SHP77 (cell line): ENCODE results near the gene PCCA.
"Not testable (repeated sequence)": the region's sequence is repeated elsewhere in the genome, so short reads cannot be mapped to it uniquely, and the experiment has no call there.

ENCODE experiments used
- DNase-seq, 2 experiments: peaks; one replicate each; lab custom pipeline; 2025; lab: John Stamatoyannopoulos, UW

The PCCA gene

GRCh38 chr13:100544866-100545683 lies 456.2 kb downstream of the PCCA start:
- no peak for DNase-seq

DNA sequence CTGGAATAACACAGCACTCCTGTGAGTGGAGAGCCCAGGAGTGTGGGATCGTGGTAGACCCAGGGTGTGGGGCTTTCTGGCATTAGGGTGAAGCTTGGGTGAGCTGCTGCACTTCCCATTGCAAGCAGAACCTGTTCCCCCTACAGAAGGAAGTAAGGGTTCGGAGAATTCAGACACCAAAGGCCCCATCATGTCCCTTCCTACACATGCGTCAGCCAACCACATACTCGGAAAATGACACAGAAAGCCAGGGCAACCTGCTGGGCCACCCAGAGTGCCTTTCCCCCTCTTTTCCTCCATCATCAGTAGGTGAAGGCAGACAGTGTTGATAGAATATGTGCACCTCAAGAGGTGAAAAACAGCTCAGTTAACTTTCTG lies 456.8 kb downstream of the PCCA start:
- DNase-seq, result no peak

DNA sequence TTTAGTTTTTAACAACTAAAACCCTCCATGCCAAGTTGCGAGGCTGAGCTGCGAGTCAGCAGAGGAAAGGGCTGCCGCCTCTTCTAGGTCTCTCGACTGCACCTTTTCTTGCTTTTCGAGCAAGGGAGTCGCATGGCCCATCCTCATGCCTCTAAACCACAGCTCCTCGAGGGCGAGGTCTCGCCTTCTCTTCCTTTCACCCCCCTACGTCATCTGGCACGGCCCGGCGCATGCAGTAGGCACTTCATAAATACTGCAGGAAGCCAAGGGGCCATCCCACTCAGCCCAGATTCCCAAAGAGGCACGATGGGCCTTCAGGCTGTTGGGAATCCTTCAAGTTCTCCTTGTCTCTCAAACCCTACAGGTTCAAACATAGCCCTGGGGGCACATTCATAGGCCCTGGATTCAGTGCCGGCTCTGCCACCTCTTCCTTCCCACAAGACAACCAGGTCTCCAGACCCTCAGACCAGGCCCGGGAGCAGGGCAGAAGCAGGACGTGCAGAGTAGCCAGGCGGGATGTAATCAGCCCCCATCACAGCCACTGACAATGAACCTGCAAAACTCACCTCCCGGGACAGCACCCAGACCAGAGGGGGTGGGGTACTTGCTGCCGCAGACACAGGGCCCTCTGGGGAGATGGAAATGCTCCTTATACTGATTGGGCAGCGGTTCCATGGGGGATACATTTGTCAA lies 458.0 kb downstream of the PCCA start:
- DNase-seq, result no peak

DNA sequence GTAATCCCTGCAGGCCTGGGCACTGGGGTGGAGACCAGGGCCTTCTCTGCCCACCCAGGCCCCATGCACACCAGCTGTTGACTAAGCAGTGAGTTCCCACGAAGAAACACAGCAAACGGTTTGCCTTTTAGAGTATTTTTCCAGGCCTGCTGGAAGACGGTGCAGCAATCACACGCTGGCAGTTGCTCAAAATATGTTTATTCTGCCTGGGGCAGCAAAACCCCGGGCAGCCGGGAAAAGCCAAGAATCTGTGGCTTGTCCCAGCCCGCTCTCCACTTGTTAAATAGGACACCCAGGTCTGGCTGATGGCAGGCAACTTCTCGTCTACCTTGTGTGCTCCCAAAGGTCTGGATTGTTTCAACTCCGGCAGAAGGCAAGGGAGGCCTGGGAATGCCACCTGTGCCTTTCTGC lies 458.9 kb downstream of the PCCA start:
- DNase-seq, result no peak

GRCh38 chr13:100549316-100549715 lies 460.4 kb downstream of the PCCA start:
- DNase-seq, result no peak

- DNase-seq, result no peak
Measured at GRCh38 chr13:100552755-100553154, 463.9 kb downstream of the PCCA start.

GRCh38 chr13:100559886-100560285 lies 471.0 kb downstream of the PCCA start:
- no peak for DNase-seq

GRCh38 chr13:100560498-100561157 lies 471.7 kb downstream of the PCCA start:
- DNase-seq, result no peak

DNA sequence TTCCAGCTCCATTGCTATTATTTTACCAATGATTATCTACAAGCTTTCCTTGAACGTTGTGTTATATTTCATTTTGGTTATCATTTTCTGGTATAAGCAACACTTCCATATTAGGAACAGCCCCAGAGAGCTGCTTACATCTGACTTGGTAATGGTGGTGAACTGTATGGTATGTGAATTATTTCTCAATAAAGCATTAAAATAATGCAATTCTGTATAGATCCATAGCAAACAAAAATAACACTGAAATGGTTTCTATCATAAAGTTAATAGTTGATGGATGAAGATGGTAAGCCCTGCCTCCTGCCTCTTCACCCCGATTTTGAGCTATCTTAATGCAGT lies 472.2 kb downstream of the PCCA start:
- DNase-seq, result no peak

DNA sequence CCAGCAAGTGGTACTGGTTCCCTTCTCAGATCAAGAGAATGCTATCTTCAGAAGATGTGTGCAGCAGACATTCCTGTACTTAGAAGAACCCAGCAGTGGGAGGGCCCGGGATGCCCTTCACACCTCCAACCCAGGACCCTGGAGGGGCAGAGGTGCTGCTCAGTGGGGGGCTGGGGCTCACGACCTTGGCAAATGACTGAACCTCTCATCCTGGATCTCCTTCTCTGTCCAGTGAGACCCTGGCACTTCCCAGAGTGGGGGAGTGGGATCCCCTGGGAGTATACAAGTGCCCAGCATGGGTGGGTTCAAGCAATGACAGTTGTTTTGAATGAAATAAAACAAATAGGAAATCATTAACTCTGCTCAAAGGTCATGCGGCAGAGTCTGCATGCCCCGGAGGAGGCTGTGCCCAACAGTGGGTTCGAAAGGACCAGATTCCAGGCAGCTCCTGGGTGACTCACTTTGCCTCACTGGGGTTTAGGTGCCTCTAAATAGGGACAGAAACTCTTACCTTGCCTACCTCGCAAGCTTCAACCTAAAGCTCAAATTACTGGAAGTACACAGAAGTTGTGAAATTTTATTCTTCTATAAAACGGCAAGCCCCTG lies 472.8 kb downstream of the PCCA start:
- no peak for DNase-seq

DNA sequence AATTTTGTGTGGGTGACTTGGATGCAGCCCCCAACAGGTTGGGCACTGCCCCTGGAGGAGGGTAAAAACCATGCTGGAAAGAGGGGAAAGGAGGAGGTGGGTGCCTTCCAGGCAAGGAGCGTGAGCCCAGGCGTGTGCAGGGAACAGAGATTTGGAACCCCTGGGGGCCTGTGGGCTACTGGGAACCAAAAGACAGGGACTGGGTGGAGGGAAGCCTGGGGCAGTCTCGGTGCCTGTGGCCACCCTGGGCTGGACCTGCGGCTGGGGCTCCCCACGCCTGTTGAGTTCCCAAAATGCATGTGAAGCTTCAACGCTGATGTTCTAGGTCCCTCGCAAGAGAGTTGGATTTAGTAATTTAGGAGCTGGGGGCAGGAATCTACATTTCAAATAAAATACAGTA lies 474.9 kb downstream of the PCCA start:
- DNase-seq, result no peak

- DNase-seq, result no peak
Measured at GRCh38 chr13:100564444-100565223, 475.7 kb downstream of the PCCA start.

GRCh38 chr13:100565286-100565685 lies 476.4 kb downstream of the PCCA start:
- DNase-seq, result no peak

DNA sequence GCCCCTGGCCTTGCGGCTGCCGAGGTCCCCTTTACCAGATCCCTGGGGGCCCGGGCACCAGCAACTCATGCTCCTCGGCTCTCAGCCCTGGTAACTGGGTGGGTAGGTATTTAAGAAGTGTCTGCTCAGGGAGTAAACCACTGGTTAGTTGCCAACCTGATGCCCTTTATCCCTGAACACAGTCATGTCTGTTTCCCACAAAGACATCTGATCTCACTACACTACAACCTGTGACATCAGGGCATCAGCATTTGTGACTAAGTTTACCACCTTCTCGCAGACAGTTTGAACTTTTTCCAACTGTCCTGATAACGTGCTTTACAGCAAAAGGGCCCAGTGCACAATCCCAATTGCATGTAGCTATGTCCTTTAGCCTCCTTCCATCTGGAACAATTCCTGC lies 477.6 kb downstream of the PCCA start:
- no peak for DNase-seq

- DNase-seq, result peak; percentile 83 to 86
Measured at GRCh38 chr13:100573121-100573520, 484.2 kb downstream of the PCCA start.

DNA sequence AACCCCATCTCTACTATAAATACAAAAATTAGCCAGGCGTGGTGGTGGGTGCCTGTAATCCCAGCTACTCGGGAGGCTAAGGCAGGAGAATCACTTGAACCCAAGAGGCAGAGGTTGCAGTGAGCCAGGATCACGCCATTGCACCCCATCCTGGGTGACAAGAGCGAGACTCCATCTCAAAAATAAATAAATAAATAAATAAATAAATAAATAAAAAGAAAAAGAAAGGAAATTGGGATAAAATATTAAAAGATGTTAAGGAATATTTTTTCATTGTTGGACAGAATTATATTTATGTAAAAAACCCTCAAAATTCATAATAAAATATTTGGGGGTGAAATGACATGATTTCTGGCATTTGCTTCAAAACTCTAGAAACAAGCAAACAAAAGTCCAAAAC lies 488.3 kb downstream of the PCCA start:
- DNase-seq, result not testable (repeated sequence)
